GM18505 (cell line): Measurements from ENCODE around the gene HOXB3.

Experiments used
- ATAC-seq: cut with Tn5 transposase; IDR thresholded peaks from one replicate; pipeline ENCODE4 v1.9.1; 2021; ENCODE audit not compliant: unreplicated experiment
- POLR2A ChIP-seq: IDR thresholded peaks from 4 replicates; pipeline ENCODE4 v1.6.1; 2011; ENCODE audit warnings: borderline replicate concordance; ENCODE audit not compliant: insufficient read depth, insufficient read length; ENCODE audit errors: extremely low read depth

HOXB3 gene

DNA sequence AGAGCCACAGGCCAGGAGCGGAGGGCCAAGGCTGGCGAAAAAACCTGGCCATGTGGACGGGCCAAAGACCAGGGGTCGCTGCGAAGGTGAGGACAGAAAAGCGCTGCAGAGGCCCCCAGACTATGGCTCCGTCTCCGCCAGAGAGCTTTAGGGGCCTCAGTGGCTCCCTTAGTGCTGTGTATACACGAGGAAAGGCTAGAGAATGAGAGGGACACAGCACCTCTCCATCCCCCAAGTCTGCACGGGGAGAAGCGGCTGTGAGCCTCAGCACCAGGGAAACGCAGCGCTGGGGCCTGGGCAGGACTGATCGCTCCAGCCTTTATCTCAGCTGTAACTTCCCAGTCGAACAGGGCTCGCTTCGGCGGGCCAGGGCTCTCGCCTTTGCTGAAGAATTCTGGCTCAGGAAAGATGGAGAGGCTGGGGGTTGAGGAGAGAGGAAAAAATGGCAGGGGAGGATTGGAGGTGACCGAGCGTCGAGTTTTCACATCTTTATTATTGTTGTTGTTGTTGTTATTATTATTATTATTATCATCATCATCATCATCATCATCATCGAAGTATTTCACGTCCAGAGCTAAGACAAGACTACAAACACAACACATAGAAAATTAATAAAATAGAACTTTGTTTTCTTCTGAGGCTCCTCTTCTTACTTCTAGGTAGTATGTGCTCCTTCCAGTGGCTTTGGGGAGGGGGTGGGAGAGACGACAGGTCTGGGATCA lies 5.4 kb upstream of the HOXB3 start:
- TF ChIP-seq POLR2A = no peak
- no peak for ATAC-seq

DNA sequence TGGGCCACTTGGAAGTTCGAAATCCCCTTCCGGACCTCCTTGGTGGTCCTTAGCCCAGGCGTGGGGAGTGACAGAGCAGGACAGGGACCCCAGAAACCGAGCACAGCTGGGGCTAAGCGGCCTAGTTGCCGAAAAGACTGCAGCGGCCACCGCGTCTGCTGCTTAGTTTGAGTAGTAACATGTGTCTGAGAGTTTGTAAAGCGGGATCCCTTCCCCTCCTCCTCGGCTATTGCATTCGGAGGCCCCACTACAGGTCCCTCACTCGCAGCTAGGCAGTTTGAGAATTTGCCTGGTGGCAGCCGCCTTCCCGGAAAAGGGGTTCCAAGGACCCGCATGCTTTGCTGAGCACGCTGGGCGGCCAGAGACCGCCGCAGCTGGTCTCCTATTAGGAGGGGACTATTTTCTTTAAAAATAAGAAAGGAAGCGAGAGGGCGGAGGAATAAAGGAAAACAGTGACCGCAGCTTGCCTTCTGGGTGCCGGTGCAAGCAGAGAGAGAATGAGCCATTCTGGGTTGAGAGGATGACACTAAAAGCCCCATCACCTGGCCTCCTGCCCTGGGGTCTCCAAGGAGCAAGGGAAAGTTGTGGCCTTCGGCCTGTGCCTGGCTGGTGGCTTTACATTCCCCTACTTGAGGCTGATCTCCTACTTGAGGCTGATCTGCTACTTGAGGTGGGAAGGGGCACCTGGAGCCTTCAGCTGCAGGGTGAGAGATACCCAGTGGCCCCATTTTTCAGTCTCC lies 4.7 kb upstream of the HOXB3 start:
- no peak for ATAC-seq
- TF ChIP-seq POLR2A = no peak

DNA sequence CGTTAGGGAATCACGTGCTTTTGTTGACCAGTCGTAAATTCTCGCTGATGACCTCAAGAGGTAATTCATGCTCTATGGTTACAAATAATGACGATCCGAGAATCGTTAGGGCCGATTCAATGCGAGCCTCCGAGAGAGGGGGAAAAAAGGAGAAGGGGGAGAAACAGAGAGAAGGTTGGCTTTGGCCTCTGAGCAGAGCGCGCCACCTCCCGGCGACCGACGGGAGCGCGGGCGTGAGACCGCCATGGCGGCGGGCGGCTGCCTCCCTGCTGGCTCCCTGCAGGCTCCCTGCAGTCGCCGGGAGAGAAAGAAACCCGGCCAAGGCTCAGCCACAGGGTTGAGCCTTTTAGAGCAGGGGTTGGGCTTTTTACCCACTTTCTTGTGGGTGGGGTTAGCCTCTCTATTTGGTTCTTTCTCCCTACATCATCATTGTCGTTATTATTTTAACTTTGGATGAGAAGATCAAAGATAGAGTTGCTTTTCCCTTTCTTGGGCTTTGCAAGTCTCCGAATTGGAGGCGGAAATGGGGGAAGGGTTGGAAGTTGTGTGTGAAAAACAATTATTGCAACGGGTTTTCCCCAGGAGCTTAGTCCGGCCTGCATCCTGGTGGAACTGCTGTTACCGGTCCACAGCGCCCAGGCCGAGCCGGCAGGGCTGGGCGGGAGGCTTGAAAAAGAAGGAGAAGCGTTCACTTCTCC lies 3.9 kb upstream of the HOXB3 start:
- no peak for ATAC-seq
- TF ChIP-seq POLR2A = no peak

GRCh38 chr17:48593126-48593829 lies 3.2 kb upstream of the HOXB3 start, which contains the start of gene HOXB5:
Gene HOXB5, minus strand, starts transcription at chr17:48593779. Its CDS starts 97 bp downstream, at chr17:48593682.
- no peak for TF ChIP-seq POLR2A
- ATAC-seq = no peak

DNA sequence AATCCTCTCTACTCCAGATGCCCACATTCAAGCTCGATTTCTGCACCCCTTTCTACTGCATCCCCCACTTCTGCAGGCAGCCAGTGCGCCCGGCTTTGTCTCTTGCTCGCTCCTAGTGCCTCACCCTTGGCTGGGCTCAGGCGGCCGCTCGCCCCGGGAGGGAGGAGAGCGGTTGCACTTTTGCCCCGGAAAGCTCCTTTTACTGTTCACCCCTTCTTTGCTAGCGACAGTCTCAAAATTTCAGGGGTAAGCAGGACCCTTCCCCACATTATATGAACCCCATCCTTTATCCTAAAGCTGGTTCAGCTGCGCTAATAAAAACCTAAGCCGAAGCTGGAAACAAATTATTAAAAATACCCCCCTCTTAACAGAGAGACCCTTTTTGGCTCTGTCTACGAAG lies 2.5 kb upstream of the HOXB3 start:
- no peak for TF ChIP-seq POLR2A
- no peak for ATAC-seq

DNA sequence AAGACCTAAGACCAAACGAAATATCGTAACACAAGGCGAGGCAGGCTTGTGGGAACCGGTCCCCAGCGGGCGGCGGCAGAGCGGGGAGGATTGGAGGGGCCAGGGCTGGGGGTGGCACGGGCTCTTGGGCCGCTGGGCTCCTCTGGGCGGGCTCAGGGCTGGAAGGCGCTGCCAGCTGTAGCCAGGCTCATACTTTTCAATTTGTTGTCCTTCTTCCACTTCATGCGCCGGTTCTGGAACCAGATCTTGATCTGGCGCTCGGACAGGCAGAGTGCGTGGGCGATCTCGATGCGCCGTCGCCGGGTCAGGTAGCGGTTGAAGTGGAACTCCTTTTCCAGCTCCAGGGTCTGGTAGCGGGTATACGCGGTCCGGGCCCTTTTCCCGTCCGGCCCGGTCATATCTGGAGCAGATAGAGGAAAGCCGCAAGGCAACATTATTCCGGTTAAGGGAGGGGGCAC lies 2.0 kb upstream of the HOXB3 start:
- no peak for TF ChIP-seq POLR2A
- ATAC-seq = no peak

GRCh38 chr17:48591255-48592056 lies 1.4 kb upstream of the HOXB3 start:
- ATAC-seq = no peak
- no peak for TF ChIP-seq POLR2A

DNA sequence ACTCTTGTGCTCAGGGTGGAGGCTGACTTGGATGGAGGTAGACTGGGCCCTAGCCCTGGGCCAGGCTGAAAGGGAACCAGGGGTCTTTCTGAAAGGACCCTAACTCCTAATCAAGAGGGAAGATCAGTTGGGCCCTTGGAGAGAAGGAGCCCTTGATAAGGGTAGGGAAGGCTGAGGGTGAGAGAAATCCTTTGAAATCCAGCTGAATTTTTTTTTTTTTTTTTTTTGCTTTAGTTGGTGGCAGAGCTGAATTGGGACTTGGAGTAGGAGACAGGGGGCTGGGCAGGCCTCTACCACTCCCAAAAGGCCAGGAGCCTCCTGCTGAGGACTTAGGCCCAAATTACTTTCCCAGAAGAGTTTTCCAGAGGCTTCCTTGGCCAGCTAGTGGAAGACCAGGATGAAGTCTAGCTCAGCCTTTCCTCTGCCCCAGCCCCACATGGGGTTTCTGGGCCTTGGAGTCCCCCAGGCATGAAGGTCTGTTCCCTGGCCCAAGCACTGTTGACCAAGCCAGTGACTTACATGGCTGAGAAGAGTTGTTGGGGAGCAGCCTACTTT lies 643 bp upstream of the HOXB3 start:
- no peak for ATAC-seq
- TF ChIP-seq POLR2A = no peak

DNA sequence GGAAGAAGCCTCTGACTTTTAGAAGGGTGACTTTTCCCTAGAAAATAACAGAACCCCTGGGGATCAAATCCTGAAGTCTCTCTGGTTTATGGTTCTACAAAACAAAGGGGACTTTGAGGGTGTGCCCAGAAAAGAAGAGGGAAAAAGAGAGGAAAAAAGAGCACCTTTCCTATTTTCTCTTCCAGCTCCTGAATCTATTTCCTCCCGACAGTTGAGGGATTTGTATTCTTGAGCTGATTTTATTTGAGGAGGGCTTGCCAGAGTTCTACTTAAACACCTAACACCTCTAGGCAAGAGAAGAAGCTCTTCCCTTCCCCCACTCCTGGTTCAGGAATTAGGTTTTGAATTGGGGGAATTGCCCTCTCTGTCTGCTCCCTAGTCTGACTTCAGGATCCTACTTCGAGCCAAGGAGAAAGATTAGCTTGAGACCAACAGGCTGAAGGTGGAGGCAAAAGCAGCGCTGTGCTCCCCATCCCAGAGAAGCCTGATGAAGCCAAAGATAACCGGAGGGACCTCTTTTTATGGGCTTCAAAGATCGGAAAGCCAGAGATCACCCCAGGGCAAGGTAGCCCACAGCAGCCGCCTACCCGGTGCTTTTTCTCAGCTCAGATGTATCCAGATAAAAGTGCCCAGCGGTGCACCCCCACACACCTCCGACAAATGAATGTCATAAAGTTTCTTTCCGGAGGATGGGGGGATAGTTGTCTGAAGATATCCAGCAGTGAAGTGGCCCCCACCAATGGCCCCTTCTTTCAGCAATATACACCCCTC lies 796 bp downstream of the HOXB3 start:
- no peak for TF ChIP-seq POLR2A
- no peak for ATAC-seq

DNA sequence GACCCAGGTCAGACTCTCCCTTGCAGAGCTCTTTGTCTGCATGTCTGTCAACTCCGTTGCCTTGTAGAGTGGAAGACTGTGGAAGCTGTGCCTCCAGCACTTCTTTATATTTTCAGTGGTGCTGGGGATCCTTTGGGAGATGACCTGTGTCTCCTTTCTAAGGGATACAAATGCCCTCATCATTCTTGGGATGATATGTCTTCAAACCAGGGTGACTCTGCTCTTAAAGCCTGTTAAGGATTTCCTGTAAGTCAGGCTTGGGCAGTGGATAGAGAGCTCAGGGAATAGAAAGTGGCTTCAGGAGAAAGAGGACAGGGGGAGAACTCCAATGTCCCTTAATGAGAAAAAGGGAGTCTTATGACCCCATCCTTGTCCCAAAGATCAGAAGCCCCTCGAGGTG lies 1.5 kb downstream of the HOXB3 start:
- ATAC-seq = no peak
- no peak for TF ChIP-seq POLR2A

DNA sequence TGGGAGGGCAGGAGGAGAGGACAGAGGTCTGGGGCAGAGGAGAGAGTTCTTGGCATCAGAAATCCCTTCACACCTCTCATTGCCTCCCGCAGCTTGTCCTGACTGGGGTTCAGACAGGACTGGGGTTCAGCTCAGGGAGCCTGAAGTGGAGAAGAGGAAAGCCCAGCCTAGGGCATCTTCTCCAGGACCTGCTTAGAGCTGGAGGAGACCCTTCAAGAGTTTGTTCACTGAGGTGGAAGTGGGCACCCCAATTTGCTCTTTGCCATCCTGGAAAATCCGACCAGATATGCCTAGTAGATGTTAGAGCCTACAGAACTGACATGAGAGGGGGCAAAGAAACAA lies 2.0 kb downstream of the HOXB3 start:
- ATAC-seq = no peak
- TF ChIP-seq POLR2A = no peak
